Lower leg skin (tissue), 4 donors: ENCODE results near the gene ERVK3-1. TPM values are rescaled to one million over a fixed set of nuclear protein-coding genes. Genes with fewer than 3 reads are reported as not detected.

ENCODE experiments used
- DNase-seq, 2 donors: peaks; one replicate each; pipeline ENCODE4 v3.0.0-alpha.2; 2019; ENCODE audit warnings: low spot score in 2 of 2
- H3K4me3 ChIP-seq: fragments of 200-600 bp; sonication (generic); 2 replicates; pipeline ENCODE4 v1.5.1; 2017; ENCODE audit warnings: mild to moderate bottlenecking, low read depth; ENCODE audit not compliant: poor library complexity, severe bottlenecking
- POLR2A ChIP-seq, 2 donors: fragments of 450-650 bp; IDR thresholded peaks; one replicate each; pipeline ENCODE4 v1.6.1; 2016 to 2017; ENCODE audit warnings: antibody characterized with exemption in 2 of 2, mild to moderate bottlenecking in 1 of 2, moderate library complexity in 1 of 2
- WGBS, 2 donors: methylation state at CpG; one replicate each; pipeline ENCODE4 v1.1.5; 2018; 5-methylcytosine and 5-hydroxymethylcytosine counted together
- intact Hi-C: fragments of 100-400 bp; cut with DNase I; formaldehyde crosslinking; loops from one replicate; pipeline ENCODE4 v1.15.0; 2023; ENCODE audit warnings: low total_unique reads
- total RNA-seq, 4 donors: library from RNA; depleted of rRNA; stranded (reverse); fragments of >200 nt; gene quantifications; one replicate each; pipeline ENCODE4 v1.1.0, GENCODE V29; 2016
- TF ChIP-seq, protein P1 (sequence below), 3 donors: fragments of 450-650 bp; IDR thresholded peaks; one replicate each; pipeline ENCODE4 v1.5.1; 2016; ENCODE audit warnings: antibody characterized with exemption in 3 of 3, mild to moderate bottlenecking in 3 of 3, moderate library complexity in 2 of 3

The ERVK3-1 gene
- total RNA-seq, 4 donors from 2014 or later, result 23.3 to 50.1 (median 33.4) TPM

DNA sequence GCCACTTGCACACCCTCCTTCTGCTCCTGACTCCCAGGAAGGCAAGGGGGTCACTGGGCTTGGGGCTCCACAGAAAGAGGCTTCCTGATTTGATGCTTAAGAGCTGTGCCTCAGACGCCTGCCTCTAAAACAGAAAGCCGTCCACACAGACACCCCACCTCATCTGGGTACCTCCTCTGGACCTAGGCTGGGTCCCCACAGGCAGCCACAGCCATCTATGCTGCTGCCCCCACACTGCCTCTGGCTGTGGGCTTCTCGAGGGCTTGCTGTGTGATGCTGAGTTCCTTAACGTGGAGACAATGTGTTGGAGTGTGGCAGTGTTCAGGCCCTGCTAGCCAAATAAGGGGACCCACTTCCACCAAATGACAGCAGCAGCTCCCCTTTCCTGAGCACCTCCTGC is 13.1 kb downstream of the ERVK3-1 start:
- WGBS, 2 donors, result 79 to 96% methylated on average over 3 to 4 of the region's 4 CpGs
- intact Hi-C loops, result no loop called here
- no peak for DNase-seq
- TF ChIP-seq POLR2A (IDR thresholded peaks at IDR 0.05), result no peak
- TF ChIP-seq, protein P1, sequence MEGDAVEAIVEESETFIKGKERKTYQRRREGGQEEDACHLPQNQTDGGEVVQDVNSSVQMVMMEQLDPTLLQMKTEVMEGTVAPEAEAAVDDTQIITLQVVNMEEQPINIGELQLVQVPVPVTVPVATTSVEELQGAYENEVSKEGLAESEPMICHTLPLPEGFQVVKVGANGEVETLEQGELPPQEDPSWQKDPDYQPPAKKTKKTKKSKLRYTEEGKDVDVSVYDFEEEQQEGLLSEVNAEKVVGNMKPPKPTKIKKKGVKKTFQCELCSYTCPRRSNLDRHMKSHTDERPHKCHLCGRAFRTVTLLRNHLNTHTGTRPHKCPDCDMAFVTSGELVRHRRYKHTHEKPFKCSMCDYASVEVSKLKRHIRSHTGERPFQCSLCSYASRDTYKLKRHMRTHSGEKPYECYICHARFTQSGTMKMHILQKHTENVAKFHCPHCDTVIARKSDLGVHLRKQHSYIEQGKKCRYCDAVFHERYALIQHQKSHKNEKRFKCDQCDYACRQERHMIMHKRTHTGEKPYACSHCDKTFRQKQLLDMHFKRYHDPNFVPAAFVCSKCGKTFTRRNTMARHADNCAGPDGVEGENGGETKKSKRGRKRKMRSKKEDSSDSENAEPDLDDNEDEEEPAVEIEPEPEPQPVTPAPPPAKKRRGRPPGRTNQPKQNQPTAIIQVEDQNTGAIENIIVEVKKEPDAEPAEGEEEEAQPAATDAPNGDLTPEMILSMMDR (IDR thresholded peaks at IDR 0.05), result no peak
- no peak overlapping the region for H3K4me3 ChIP-seq

GRCh38 chr19:58319241-58319640 is 14.1 kb downstream of the ERVK3-1 start:
- no peak for TF ChIP-seq POLR2A (IDR thresholded peaks at IDR 0.05)
- TF ChIP-seq, protein P1 (IDR thresholded peaks at IDR 0.05), result no peak
- intact Hi-C loops, result no loop called here
- no peak overlapping the region for H3K4me3 ChIP-seq
- no peak for DNase-seq
- WGBS, 2 donors, result 54 to 61% methylated on average over 10 of the region's 10 CpGs

DNA sequence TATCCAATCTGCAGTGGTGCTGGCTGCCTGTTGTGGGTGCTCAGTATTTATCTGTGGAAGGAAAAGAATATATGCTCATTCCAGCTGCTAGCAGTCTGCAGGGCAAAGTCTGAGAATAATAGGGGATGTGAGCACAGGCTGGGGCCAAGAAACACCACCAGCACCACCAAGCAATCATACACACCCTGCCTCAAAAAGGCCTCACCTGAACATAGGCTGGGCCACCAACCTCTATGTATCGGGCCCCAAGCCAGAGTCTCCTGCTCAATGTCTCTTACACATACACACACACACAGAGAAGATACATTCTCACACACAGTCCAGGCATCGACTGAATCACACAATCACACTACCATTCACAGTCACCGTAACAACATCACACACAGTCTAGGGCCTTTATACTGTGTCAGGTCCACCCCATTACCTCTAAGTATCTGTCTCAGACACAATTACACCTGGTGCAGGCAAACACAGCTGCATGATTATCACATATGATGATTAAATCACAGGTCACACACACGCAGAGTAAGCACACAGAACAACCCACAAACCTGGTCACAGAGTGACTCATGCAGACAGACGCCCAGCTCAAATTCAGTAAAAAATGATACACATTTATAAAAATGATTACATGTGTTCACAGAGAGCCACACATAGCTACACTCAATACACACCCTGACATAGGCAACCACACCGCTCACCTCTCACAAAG is 20.3 kb downstream of the ERVK3-1 start:
- no peak for DNase-seq
- TF ChIP-seq, protein P1 (IDR thresholded peaks at IDR 0.05), result no peak
- no peak for TF ChIP-seq POLR2A (IDR thresholded peaks at IDR 0.05)
- WGBS, 2 donors, result 76 to 77% methylated on average over 6 of the region's 6 CpGs
- H3K4me3 ChIP-seq, result no peak overlapping the region
- intact Hi-C loops, result no loop called here

- DNase-seq, result no peak
- H3K4me3 ChIP-seq, result peak overlapping the region; percentile 69
- intact Hi-C loops, result no loop called here
- 1 to 3% methylated on average over 9 of the region's 9 CpGs for WGBS, 2 donors
- TF ChIP-seq, protein P1 (IDR thresholded peaks at IDR 0.05), result no peak
- no peak for TF ChIP-seq POLR2A (IDR thresholded peaks at IDR 0.05)
Measured at GRCh38 chr19:58326501-58326913, 21.3 kb downstream of the ERVK3-1 start.

DNA sequence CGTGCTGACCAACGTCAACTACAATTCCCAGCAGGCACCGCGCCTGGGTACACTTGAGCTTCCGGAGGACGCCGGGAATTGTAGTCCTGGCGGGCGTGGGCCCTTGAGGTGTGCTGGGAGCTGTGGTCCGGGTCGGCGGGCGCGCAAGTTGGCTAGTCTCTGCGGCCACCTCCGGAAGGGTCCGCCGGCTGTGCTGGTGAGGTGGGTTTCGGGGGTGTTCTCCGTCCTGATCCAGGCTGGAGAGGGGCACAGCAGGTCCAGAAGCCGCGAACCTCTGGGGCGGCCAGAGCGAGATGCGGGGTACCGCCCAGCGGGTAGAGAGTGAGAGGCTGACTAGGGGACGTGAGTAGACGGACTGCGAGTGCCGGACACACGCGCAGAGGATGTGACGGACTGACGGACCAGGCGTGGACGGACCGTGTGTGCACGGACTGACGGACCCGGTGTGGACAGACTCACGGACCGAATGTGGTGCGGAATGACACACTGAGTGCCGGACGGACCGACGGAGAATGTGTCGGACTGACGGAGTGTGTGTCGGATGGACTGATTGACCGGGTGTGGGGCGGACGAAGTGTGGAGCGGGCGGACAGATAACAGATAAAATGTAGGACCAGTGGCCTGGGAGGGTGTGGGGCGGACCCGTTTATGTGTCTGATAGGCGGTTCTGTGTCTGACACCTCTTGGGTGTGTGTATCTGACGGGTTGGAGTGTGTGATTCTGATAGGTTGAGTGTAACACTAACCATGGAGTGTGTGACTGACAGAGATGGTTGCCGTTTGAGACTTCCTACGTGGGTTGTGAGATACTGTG is 21.9 kb downstream of the ERVK3-1 start, which contains the start of gene ZSCAN22:
Gene ZSCAN22 (plus strand): TSS at position 81 of the 813 bp plus-strand sequence. CDS start 7,809 bp downstream, outside the sequence.
- peak; percentile 96 to 99 for DNase-seq
- peak within 1 kb of the TSS; percentile 69 for H3K4me3 ChIP-seq
- WGBS, 2 donors, result 0% methylated on average over 53 to 62 of the region's 62 CpGs
- intact Hi-C loops, result no loop called here
- TF ChIP-seq POLR2A (IDR thresholded peaks at IDR 0.05), result no peak
- TF ChIP-seq, protein P1 (IDR thresholded peaks at IDR 0.05), result peak in 1 of 3 donors; percentile 7
